Upper lobe of right lung (tissue), 1 donor: Measurements from ENCODE around the gene ARHGAP31. TPM values are rescaled to one million over a fixed set of nuclear protein-coding genes. Genes with fewer than 3 reads are reported as not detected.
A peak's percentile ranks its signal among the peaks of the same experiment; 100 is the strongest.

Source experiments
- ATAC-seq: fragments of 200-7000 bp; cut with Tn5 transposase; one replicate; pipeline ENCODE4 v1.9.1; 2020; ENCODE audit warnings: mild to moderate bottlenecking, moderate library complexity
- DNase-seq: peaks from one replicate; pipeline ENCODE4 v3.0.0-alpha.2; 2020
- H3K27ac ChIP-seq: fragments of 200-600 bp; one replicate; pipeline ENCODE4 v1.8.0; 2022
- H3K27me3 ChIP-seq: fragments of 200-600 bp; one replicate; pipeline ENCODE4 v1.8.0; 2022; ENCODE audit warnings: mild to moderate bottlenecking
- H3K36me3 ChIP-seq: fragments of 200-600 bp; one replicate; pipeline ENCODE4 v1.8.0; 2022
- H3K4me1 ChIP-seq: fragments of 200-600 bp; one replicate; pipeline ENCODE4 v1.8.0; 2022
- H3K4me3 ChIP-seq: fragments of 200-600 bp; one replicate; pipeline ENCODE4 v1.8.0; 2022; ENCODE audit warnings: mild to moderate bottlenecking
- H3K9me3 ChIP-seq: fragments of 200-600 bp; one replicate; pipeline ENCODE4 v1.8.0; 2022
- intact Hi-C: fragments of 100-400 bp; cut with DNase I; formaldehyde crosslinking; loops from one replicate; pipeline ENCODE4 v1.11.0; 2022
- total RNA-seq: library from RNA; stranded (reverse); fragmentation: NEBNext Ultra II Directional; extraction: Animal tissue kit (Norgen Biotek cat#: 25700); gene quantifications from one replicate; pipeline ENCODE4 v1.2.1, GENCODE V29; 2021
- TF ChIP-seq, protein P1 (sequence below): fragments of 200-600 bp; IDR thresholded peaks from one replicate; pipeline ENCODE4 v1.8.0; 2022; ENCODE audit warnings: antibody characterized with exemption
- donor health status: DM: no; HTN: yes; CAD: no; lungs with severe emphysema.

ARHGAP31 gene
- total RNA-seq, 1 donor from 2014 or later: 117 TPM

DNA sequence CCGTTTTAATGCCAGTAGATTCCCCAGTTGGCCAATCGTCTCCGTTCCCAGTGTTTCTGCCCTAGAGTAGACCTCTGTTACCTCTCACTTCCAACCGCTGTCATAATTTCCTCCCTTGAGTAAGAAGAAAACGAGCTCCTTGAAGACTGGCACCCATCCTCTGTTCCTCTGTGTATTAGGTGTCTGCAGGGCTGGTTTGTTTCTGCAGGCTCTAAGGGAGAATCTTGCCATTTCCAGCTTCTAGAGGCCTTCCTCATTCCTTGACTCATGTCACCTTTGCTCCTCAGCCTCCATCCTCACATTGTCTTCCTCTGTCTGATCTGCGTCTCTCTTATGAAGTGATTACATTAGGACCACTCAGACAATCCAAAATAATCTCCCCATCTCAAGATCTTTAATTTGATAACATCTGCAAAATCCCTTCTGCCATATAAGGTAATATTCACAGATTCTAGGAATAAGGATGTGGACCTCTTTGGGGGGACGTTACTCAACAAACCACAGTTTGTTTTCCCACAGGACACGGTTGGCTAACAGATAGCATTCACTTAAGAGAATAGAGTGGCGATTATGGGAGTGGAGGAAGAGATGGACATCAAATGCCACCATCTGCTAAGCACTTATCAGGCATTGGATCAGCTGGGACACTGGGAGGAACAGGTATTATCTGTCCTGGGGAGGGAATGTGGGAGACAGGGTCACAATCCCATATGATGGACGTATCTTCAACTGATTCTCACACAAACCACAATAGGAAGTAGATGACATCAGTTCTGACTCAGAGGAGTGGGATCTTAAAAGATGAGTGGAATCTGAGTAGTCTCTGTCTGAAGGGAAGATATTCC is 17.1 kb downstream of the ARHGAP31 start:
- ATAC-seq (peak; percentile 49), DNase-seq (no peak)
- Histone ChIP-seq H3K9me3 (no peaks in the 10 kb centered on the region), H3K4me3 (no peak overlapping the region), H3K4me1 (peaks cover 30% of the 10 kb centered on the region), H3K36me3 (peaks cover 13% of the 10 kb centered on the region), H3K27ac (no peak overlapping the region), H3K27me3 (no peaks in the 10 kb centered on the region)
- TF ChIP-seq, protein P1, sequence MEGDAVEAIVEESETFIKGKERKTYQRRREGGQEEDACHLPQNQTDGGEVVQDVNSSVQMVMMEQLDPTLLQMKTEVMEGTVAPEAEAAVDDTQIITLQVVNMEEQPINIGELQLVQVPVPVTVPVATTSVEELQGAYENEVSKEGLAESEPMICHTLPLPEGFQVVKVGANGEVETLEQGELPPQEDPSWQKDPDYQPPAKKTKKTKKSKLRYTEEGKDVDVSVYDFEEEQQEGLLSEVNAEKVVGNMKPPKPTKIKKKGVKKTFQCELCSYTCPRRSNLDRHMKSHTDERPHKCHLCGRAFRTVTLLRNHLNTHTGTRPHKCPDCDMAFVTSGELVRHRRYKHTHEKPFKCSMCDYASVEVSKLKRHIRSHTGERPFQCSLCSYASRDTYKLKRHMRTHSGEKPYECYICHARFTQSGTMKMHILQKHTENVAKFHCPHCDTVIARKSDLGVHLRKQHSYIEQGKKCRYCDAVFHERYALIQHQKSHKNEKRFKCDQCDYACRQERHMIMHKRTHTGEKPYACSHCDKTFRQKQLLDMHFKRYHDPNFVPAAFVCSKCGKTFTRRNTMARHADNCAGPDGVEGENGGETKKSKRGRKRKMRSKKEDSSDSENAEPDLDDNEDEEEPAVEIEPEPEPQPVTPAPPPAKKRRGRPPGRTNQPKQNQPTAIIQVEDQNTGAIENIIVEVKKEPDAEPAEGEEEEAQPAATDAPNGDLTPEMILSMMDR: no peak
- intact Hi-C loops: no loop called here

DNA sequence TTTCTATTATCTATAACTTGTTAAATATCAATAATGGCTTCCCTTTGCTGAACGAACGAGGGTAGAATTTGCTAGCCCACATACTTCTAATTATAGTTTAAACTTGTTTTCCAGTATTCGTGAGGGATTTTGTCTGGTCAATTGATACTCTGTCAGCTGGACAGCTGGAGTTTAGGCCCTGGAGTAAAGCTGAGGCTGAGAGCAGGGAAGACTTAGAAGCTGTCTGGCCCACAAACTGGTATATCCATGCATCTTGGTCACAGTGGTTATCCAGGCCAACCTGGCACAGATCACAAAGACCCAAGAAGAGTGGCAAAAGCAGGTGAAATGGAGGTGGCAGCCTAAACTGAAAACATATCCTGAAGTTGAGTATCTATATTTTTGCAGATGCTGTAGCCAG is 19.3 kb downstream of the ARHGAP31 start:
- no peak overlapping the region for H3K27ac ChIP-seq
- TF ChIP-seq, protein P1: no peak
- intact Hi-C loops: no loop called here
- no peak overlapping the region for H3K4me3 ChIP-seq
- peaks cover 10% of the 10 kb centered on the region for H3K36me3 ChIP-seq
- DNase-seq: no peak
- H3K27me3 ChIP-seq: no peaks in the 10 kb centered on the region
- ATAC-seq: no peak
- H3K9me3 ChIP-seq: no peaks in the 10 kb centered on the region
- H3K4me1 ChIP-seq: peaks cover 33% of the 10 kb centered on the region

DNA sequence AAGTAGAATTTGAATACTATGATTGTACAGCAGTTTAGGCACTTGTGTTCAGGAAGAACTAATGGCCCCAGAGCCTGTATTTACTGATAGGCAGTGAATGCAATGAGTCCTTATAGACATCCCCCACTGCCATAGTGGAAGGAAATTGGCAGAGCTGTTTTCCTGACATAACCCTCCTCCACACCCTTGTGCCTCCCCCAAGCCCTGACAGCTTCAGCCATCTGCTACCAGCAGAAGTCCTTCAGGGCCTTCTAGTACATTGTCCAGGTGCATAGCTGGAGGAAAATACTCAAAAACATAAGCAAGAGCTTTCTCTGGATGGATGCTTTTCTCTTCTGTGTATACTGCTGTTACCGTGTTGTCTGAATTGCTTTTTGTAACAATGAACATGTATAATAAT is 20.6 kb downstream of the ARHGAP31 start:
- no peak for ATAC-seq
- Histone ChIP-seq H3K36me3 (peaks cover 8% of the 10 kb centered on the region), H3K9me3 (no peaks in the 10 kb centered on the region), H3K4me1 (peaks cover 32% of the 10 kb centered on the region), H3K27me3 (no peaks in the 10 kb centered on the region), H3K4me3 (no peak overlapping the region), H3K27ac (no peak overlapping the region)
- intact Hi-C loops: no loop called here
- TF ChIP-seq, protein P1: no peak
- DNase-seq: no peak

DNA sequence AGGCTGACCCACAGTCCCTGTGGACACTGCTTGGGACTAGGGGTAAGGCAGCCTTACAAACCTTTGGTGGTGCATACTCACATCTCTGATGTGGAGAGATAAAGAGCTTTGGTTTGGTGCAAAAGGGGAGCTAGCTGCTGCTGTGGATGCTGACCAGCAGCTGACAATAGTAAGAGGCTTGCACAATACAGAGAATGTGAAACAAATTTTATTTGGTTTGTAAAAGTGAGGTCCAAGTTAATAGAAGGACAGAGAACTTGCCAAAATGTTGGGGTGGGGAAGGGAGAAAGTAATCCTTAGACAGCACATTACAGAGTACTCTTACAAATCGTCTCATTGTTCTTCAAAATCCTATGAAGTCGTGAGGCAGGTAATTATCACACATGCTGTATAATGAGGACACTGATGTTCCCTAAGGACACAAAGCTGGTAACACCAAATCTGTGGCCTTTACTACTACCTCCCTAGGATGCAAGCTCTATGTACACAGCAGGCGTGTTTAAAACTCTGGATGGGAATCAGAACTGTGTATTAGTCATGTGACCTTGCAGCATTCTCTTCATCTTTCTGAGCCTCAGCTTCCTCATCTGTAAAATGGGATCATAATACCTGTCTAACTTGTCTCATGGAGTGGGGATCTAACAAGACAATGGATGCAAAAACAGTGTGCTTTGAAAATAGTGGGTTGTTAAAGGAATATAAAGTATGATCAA is 21.6 kb downstream of the ARHGAP31 start:
- Histone ChIP-seq H3K9me3 (no peaks in the 10 kb centered on the region), H3K27ac (no peak overlapping the region), H3K4me3 (no peak overlapping the region), H3K36me3 (peaks cover 8% of the 10 kb centered on the region), H3K27me3 (no peaks in the 10 kb centered on the region), H3K4me1 (peaks cover 23% of the 10 kb centered on the region)
- DNase-seq (no peak), ATAC-seq (no peak)
- TF ChIP-seq, protein P1: no peak
- intact Hi-C loops: no loop called here

DNA sequence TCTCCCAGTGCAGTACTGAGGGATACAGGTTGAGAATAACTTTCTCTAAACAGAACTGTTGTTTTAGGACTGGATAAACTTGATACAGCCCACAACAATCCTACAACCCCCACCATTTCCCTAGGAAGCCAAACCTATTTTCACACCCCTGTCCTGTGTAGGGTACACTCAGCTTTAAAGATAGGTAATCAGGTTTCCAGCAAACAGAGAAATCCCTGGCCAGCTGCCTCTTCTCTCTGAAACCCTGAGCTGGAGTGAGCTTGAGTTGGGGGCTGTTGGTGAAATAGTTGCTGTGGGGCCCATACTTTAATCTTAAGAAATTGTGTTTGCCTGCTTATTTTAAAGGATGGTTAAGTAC is 22.1 kb downstream of the ARHGAP31 start:
- no peak for ATAC-seq
- TF ChIP-seq, protein P1: no peak
- Histone ChIP-seq H3K27ac (no peak overlapping the region), H3K36me3 (peaks cover 8% of the 10 kb centered on the region), H3K4me1 (peaks cover 18% of the 10 kb centered on the region), H3K4me3 (no peak overlapping the region), H3K9me3 (no peaks in the 10 kb centered on the region), H3K27me3 (no peaks in the 10 kb centered on the region)
- intact Hi-C loops: no loop called here
- DNase-seq: no peak
